Uterus (tissue), 2 donors: Measurements from ENCODE around the gene NRXN2.

Experiments
- POLR2A ChIP-seq, 2 donors: fragments of 450-650 bp; IDR thresholded peaks; one replicate each; pipeline ENCODE4 v1.6.1; 2016; ENCODE audit warnings: antibody characterized with exemption in 2 of 2, mild to moderate bottlenecking in 1 of 2, moderate library complexity in 1 of 2
- TF ChIP-seq, protein P1 (sequence below), 4 experiments: fragments of 200-600 bp in 2 of 4; fragments of 450-650 bp in 2 of 4; sonication (generic) in 2 of 4; IDR thresholded peaks; one replicate each; pipeline ENCODE4 v1.5.1; 2016 to 2019; ENCODE audit warnings: antibody characterized with exemption in 4 of 4, mild to moderate bottlenecking in 2 of 4, moderate library complexity in 1 of 4

DNA sequence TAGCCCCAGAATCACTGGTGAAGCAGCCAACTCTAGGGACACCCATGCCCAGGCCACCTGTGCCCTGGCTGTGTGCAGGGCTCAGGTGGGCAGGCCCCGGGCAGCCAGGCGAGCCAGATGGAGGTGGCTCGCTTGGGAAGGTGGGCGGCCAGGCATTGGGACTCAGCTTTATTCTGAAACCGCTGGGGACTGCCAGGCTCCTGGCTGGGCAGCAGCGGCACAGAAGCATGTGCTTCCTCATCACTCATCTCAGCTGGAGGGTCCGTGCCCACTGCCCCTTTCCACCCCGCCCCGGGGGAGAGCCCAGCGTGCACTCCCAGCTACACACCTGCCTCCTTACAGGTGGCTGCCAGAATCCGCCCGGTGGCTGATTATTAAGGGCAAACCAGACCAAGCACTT lies 159.0 kb downstream of the NRXN2 start:
- TF ChIP-seq, protein P1, sequence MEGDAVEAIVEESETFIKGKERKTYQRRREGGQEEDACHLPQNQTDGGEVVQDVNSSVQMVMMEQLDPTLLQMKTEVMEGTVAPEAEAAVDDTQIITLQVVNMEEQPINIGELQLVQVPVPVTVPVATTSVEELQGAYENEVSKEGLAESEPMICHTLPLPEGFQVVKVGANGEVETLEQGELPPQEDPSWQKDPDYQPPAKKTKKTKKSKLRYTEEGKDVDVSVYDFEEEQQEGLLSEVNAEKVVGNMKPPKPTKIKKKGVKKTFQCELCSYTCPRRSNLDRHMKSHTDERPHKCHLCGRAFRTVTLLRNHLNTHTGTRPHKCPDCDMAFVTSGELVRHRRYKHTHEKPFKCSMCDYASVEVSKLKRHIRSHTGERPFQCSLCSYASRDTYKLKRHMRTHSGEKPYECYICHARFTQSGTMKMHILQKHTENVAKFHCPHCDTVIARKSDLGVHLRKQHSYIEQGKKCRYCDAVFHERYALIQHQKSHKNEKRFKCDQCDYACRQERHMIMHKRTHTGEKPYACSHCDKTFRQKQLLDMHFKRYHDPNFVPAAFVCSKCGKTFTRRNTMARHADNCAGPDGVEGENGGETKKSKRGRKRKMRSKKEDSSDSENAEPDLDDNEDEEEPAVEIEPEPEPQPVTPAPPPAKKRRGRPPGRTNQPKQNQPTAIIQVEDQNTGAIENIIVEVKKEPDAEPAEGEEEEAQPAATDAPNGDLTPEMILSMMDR (IDR thresholded peaks at IDR 0.05) = no peak
- no peak for TF ChIP-seq POLR2A (IDR thresholded peaks at IDR 0.05)
